Muscle of leg (tissue), 11 donors: Measurements from ENCODE around the gene MINDY4B. TPM values are rescaled to one million over a fixed set of nuclear protein-coding genes. Genes with fewer than 3 reads are reported as not detected.
A peak's percentile ranks its signal among the peaks of the same experiment; 100 is the strongest.

Experiments used
- DNase-seq: peaks from one replicate; pipeline ENCODE4 v3.0.0; 2013
- H3K27ac ChIP-seq: one replicate; pipeline ENCODE4 v1.5.1; 2013; ENCODE audit warnings: mild to moderate bottlenecking, low read length, control low read depth
- H3K27me3 ChIP-seq: one replicate; pipeline ENCODE4 v1.6.1; 2013; ENCODE audit warnings: low read length; ENCODE audit not compliant: control insufficient read depth, insufficient read depth
- H3K36me3 ChIP-seq: one replicate; pipeline ENCODE4 v1.6.1; 2013; ENCODE audit warnings: low read length; ENCODE audit not compliant: control insufficient read depth, insufficient read depth
- H3K4me1 ChIP-seq: one replicate; pipeline ENCODE4 v1.6.1; 2013; ENCODE audit warnings: low read length; ENCODE audit not compliant: control insufficient read depth, insufficient read depth
- H3K4me3 ChIP-seq: one replicate; pipeline ENCODE4 v1.5.1; 2013; ENCODE audit warnings: low read length, control low read depth
- H3K9me3 ChIP-seq: replicated peaks from 2 replicates; pipeline ENCODE4 v1.6.1; 2013; ENCODE audit warnings: low read depth, low read length; ENCODE audit not compliant: control insufficient read depth
- WGBS: methylation state at CpG from one replicate; pipeline ENCODE4 v1.1.5; 2013; ENCODE audit warnings: missing lambda C conversion rate; ENCODE audit not compliant: insufficient coverage; 5-methylcytosine and 5-hydroxymethylcytosine counted together
- polyA plus RNA-seq, 8 donors: library from polyadenylated mRNA; unstranded; fragments of 120-200 nt; gene quantifications; one replicate each; pipeline versions ENCODE4 v1.2.1 to v1.2.3, GENCODE V29; 2013; ENCODE audit warnings: inconsistent platforms in 1 of 8, low replicate concordance in 1 of 8; ENCODE audit not compliant: insufficient read length in 8 of 8, insufficient read depth in 1 of 8
- total RNA-seq: library from RNA; stranded (reverse); fragments of 120-200 nt; gene quantifications from one replicate; pipeline ENCODE4 v1.2.4, GENCODE V29; 2013

Gene MINDY4B
- total and polyA plus RNA-seq, 9 donors, result 0.47 to 4.8 (median 1.4) TPM

- peak; percentile 24 for DNase-seq
- Histone ChIP-seq H3K27ac (no peak overlapping the region), H3K4me1 (peaks cover 7% of the 10 kb centered on the region), H3K4me3 (peak overlapping the region; percentile 12), H3K36me3 (no peaks in the 10 kb centered on the region), H3K27me3 (no peaks in the 10 kb centered on the region), H3K9me3 (no peaks in the 10 kb centered on the region)
- WGBS, result 4% methylated on average over 10 of the region's 14 CpGs
Measured at GRCh38 chr3:150925751-150926201, 20.5 kb upstream of the MINDY4B start.

DNA sequence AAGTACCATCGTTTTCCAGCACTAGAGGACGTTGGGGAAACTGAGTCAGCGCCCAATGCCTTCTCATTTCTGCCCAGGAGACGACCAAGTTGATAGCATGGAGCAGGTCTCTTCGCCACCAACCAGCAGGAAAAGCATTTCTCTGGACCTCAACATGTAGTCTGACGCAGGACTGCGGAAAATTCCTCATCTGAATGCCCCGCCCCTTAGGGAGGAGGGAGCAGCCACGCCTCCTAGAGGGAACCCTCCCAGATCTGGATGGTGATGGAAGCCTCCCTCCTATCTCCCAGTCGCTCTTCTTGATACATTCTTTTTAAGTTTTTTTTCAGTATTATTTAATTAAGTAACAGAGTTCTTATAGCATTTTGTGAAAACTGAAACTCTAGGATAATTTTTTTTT, 17.4 kb upstream of the MINDY4B start:
- Histone ChIP-seq H3K36me3 (no peaks in the 10 kb centered on the region), H3K4me1 (peaks cover 7% of the 10 kb centered on the region), H3K9me3 (no peaks in the 10 kb centered on the region), H3K27ac (no peak overlapping the region), H3K27me3 (no peaks in the 10 kb centered on the region), H3K4me3 (no peak overlapping the region)
- 97% methylated on average over 5 of the region's 10 CpGs for WGBS
- DNase-seq, result no peak

GRCh38 chr3:150921209-150921608, 16.0 kb upstream of the MINDY4B start:
- 80% methylated on average over 2 of the region's 4 CpGs for WGBS

GRCh38 chr3:150920236-150920635, 15.0 kb upstream of the MINDY4B start:
- Histone ChIP-seq H3K9me3 (no peaks in the 10 kb centered on the region), H3K27me3 (no peaks in the 10 kb centered on the region), H3K4me1 (no peaks in the 10 kb centered on the region), H3K4me3 (no peak overlapping the region), H3K36me3 (no peaks in the 10 kb centered on the region), H3K27ac (no peak overlapping the region)
- DNase-seq, result no peak
- WGBS, result 71% methylated on average over 2 of the region's 2 CpGs

More at GRCh38 chr3:150921209-150921608, 16.0 kb upstream of the MINDY4B start:
- Histone ChIP-seq H3K27ac (no peak overlapping the region), H3K4me1 (peaks cover 7% of the 10 kb centered on the region), H3K4me3 (no peak overlapping the region), H3K27me3 (no peaks in the 10 kb centered on the region), H3K9me3 (no peaks in the 10 kb centered on the region), H3K36me3 (no peaks in the 10 kb centered on the region)
- DNase-seq, result no peak

DNA sequence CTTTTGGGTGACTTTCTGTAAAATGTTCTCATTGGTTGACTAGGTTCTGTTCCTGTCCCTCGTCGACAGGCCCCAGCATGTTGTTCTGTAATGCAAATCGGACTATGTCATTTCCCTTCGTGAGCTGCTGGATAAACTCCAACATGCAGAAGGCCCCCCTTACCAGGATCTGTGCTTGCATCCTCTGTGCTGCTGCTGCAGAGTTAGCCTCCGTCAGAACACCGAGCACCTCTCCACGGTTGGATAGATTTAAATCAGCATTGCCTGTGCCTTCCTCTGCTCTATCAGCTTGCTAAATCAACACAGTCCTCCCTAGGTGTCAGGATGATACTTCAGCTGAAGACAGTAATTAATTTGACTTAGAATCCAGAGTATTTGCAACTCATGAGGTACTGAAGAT, 12.7 kb upstream of the MINDY4B start:
- Histone ChIP-seq H3K9me3 (no peaks in the 10 kb centered on the region), H3K36me3 (no peaks in the 10 kb centered on the region), H3K27ac (no peak overlapping the region), H3K4me3 (no peak overlapping the region), H3K4me1 (peaks cover 5% of the 10 kb centered on the region), H3K27me3 (no peaks in the 10 kb centered on the region)
- no peak for DNase-seq
- whole genome bisulfite sequencing, result 15% methylated on average over 6 of the region's 7 CpGs

DNA sequence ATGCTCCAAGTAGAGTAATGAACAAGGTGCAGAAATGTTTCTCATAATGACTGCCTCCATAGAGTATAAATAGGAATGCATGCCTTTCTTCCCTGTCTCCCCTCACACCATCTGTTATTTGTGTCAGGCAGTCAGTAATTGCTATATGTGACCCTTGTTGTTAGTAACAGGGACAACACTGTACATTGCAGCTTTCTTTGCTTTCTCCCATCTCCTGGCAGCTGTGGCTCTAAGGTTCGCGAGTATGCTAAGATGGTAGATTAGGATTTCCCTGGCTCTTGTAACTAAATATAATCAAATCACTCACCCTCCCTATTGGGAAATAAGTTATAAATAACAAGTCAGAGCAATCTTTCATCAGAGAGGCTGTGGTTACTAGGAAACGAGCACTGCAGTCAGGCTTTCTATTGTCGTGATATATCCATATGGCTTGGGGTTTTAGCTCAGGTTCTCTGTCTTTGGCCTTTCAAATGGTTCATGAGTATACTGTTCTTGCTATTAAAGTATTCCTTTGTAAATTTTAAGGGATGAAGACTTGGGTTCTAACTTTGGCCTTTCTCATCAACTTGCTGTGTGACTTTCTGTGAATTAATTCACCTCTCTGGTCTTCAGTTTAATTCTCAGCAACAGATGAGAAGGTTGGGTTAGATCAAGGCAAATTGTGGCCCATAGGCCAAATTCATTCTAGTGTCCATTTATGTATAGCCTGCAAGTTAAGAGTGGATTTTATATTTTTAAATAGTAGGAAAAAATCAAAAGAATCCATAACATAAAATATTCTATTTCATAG, 8.1 kb upstream of the MINDY4B start:
- Histone ChIP-seq H3K27me3 (no peaks in the 10 kb centered on the region), H3K4me1 (peaks cover 24% of the 10 kb centered on the region), H3K9me3 (no peaks in the 10 kb centered on the region), H3K4me3 (no peak overlapping the region), H3K36me3 (no peaks in the 10 kb centered on the region), H3K27ac (peak overlapping the region; percentile 88)
- 20% methylated on average over 1 of the region's 4 CpGs for WGBS
- DNase-seq, result peak; percentile 95

GRCh38 chr3:150912501-150912900, 7.3 kb upstream of the MINDY4B start:
- Histone ChIP-seq H3K36me3 (no peaks in the 10 kb centered on the region), H3K4me1 (peaks cover 24% of the 10 kb centered on the region), H3K4me3 (no peak overlapping the region), H3K27ac (peak overlapping the region; percentile 88), H3K27me3 (no peaks in the 10 kb centered on the region), H3K9me3 (no peaks in the 10 kb centered on the region)
- 40% methylated on average over 1 of the region's 3 CpGs for WGBS
- no peak for DNase-seq

GRCh38 chr3:150911771-150912170, 6.5 kb upstream of the MINDY4B start:
- H3K4me1 ChIP-seq, result peaks cover 24% of the 10 kb centered on the region
- H3K9me3 ChIP-seq, result no peaks in the 10 kb centered on the region
- no peaks in the 10 kb centered on the region for H3K27me3 ChIP-seq
- peak; percentile 64 for DNase-seq
- no peak overlapping the region for H3K4me3 ChIP-seq
- peak overlapping the region; percentile 88 for H3K27ac ChIP-seq
- H3K36me3 ChIP-seq, result no peaks in the 10 kb centered on the region

- H3K4me3 ChIP-seq, result no peak overlapping the region
- no peak for DNase-seq
- no peaks in the 10 kb centered on the region for H3K27me3 ChIP-seq
- WGBS, result 67% methylated on average over 1 of the region's 1 CpG
- H3K36me3 ChIP-seq, result no peaks in the 10 kb centered on the region
- no peak overlapping the region for H3K27ac ChIP-seq
- peaks cover 16% of the 10 kb centered on the region for H3K4me1 ChIP-seq
- H3K9me3 ChIP-seq, result no peaks in the 10 kb centered on the region
Measured at GRCh38 chr3:150906461-150906860, 1.2 kb upstream of the MINDY4B start.

- no peaks in the 10 kb centered on the region for H3K9me3 ChIP-seq
- no CpG with 5 or more reads among the region's 1 CpG for WGBS
- H3K4me1 ChIP-seq, result peaks cover 11% of the 10 kb centered on the region
- no peaks in the 10 kb centered on the region for H3K36me3 ChIP-seq
- no peaks in the 10 kb centered on the region for H3K27me3 ChIP-seq
- H3K4me3 ChIP-seq, result no peak overlapping the region
- H3K27ac ChIP-seq, result no peak overlapping the region
- DNase-seq, result no peak
Measured at GRCh38 chr3:150905746-150906145, 507 bp upstream of the MINDY4B start.
